ENCODE data around the gene CLBA1.

DNA sequence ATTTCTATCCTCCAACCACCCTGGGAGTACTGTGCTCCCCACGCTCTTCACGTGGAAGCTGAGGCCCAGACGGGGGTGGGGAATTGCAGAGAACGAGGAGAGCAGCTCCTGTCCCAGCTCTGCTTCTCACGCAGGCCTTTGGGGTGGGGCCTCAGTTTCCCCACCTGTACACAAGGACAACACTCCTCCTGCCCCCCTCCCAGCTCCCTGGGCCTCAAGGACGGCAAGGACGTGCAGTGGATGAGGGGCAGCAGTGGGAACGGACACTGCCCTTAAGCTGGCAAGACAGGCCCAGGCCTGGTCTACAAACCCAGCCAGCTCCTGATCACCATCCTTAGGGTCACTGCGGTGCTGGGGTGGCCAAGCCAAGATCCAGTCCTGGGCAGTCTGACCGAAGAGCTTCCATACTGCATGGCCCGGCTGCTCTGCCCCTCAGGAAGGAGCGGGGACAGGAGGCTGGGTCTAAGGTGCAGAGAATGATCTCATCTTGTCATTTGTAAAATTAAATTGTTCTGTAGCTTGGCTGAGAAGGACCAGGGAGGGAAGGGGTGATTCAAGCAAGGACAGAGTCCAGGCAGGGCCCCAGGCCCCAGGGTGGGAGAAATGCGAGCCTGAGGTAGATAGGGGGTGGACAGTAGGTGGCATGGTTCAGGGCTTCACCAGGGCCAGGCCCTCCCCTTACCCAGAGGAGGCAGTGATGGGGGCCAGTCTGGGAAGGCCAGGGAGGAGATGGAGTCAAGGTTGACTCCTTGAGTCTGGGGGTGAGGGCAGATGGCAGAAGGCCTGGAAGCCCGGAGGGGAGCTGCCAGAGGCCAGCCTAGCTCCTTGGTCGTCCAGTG is 1.3 kb upstream of the CLBA1 start:
- no peak for TF ChIP-seq EZH2phosphoT487 (IDR thresholded peaks at IDR 0.05; ENCODE audit: insufficient read depth, low read depth)
- no peak for TF ChIP-seq EZH2 (IDR thresholded peaks at IDR 0.05; ENCODE audit: insufficient read depth, poor library complexity, severe bottlenecking)

Measured in GM23248 (cell line).